Measurements from ENCODE around the gene NSUN6. TPM values are rescaled to one million over a fixed set of nuclear protein-coding genes. Genes with fewer than 3 reads are reported as not detected.

NSUN6 gene
- total RNA-seq, 1 donor from 2014 or later, result 10.8 TPM

- H3K4me3 ChIP-seq (ENCODE audit: low read depth, low read length), result no peak overlapping the region
- H3K27me3 ChIP-seq (ENCODE audit: control insufficient read depth, insufficient read depth, low read length), result no peaks in the 10 kb centered on the region
- DNase-seq (ENCODE audit: low read depth), result no peak
- H3K36me3 ChIP-seq (ENCODE audit: control insufficient read depth, insufficient read depth, low read length), result no peaks in the 10 kb centered on the region
- TF ChIP-seq CTCF (IDR thresholded peaks at IDR 0.05; ENCODE audit: insufficient read depth, low read length, severe bottlenecking), result no peak
- FAIRE-seq, result no peak
These were observed 85.2 kb downstream of the NSUN6 start for GRCh38 chr10:18566177-18566576.

GRCh38 chr10:18565006-18565405, 86.4 kb downstream of the NSUN6 start:
- DNase-seq (ENCODE audit: low read depth) (no peak), FAIRE-seq (no peak)
- Histone ChIP-seq H3K4me3 (ENCODE audit: low read depth, low read length) (no peak overlapping the region), H3K36me3 (ENCODE audit: control insufficient read depth, insufficient read depth, low read length) (no peaks in the 10 kb centered on the region), H3K27me3 (ENCODE audit: control insufficient read depth, insufficient read depth, low read length) (no peaks in the 10 kb centered on the region)
- no peak for TF ChIP-seq CTCF (IDR thresholded peaks at IDR 0.05; ENCODE audit: insufficient read depth, low read length, severe bottlenecking)

- DNase-seq (ENCODE audit: low read depth) (no peak), FAIRE-seq (no peak)
- Histone ChIP-seq H3K27me3 (ENCODE audit: control insufficient read depth, insufficient read depth, low read length) (no peaks in the 10 kb centered on the region), H3K36me3 (ENCODE audit: control insufficient read depth, insufficient read depth, low read length) (no peaks in the 10 kb centered on the region), H3K4me3 (ENCODE audit: low read depth, low read length) (no peak overlapping the region)
- no peak for TF ChIP-seq CTCF (IDR thresholded peaks at IDR 0.05; ENCODE audit: insufficient read depth, low read length, severe bottlenecking)
These were observed 88.2 kb downstream of the NSUN6 start for GRCh38 chr10:18563003-18563726.

GRCh38 chr10:18561861-18562551, 89.4 kb downstream of the NSUN6 start:
- H3K27me3 ChIP-seq (ENCODE audit: control insufficient read depth, insufficient read depth, low read length), result no peaks in the 10 kb centered on the region
- DNase-seq (ENCODE audit: low read depth) (no peak), FAIRE-seq (no peak)
- no peak overlapping the region for H3K4me3 ChIP-seq (ENCODE audit: low read depth, low read length)
- no peaks in the 10 kb centered on the region for H3K36me3 ChIP-seq (ENCODE audit: control insufficient read depth, insufficient read depth, low read length)
- TF ChIP-seq CTCF (IDR thresholded peaks at IDR 0.05; ENCODE audit: insufficient read depth, low read length, severe bottlenecking), result no peak

GRCh38 chr10:18557960-18558359, 93.4 kb downstream of the NSUN6 start:
- TF ChIP-seq CTCF (IDR thresholded peaks at IDR 0.05; ENCODE audit: insufficient read depth, low read length, severe bottlenecking), result no peak
- no peaks in the 10 kb centered on the region for H3K36me3 ChIP-seq (ENCODE audit: control insufficient read depth, insufficient read depth, low read length)
- no peak overlapping the region for H3K4me3 ChIP-seq (ENCODE audit: low read depth, low read length)
- DNase-seq (ENCODE audit: low read depth), result no peak
- H3K27me3 ChIP-seq (ENCODE audit: control insufficient read depth, insufficient read depth, low read length), result no peaks in the 10 kb centered on the region
- FAIRE-seq, result no peak
